HepG2 (cell line): Measurements from ENCODE around the gene TM9SF4. TPM values are rescaled to one million over a fixed set of nuclear protein-coding genes. Genes with fewer than 3 reads are reported as not detected.

Source experiments
- ATAC-seq: fragments of 200-7000 bp; cut with Tn5 transposase; 3 replicates; pipeline ENCODE4 v1.9.1; 2020; ENCODE audit warnings: mild to moderate bottlenecking, moderate library complexity
- BruUV-seq: library from RNA; stranded (reverse); fragments of 400-500 nt; replicated peaks from 2 replicates; lab custom pipeline; 2021; lab: Mats Ljungman, UMichigan
- CTCF ChIA-PET: fragments of 300-600 bp; formaldehyde crosslinking; extraction: SDS; loops from one replicate; lab custom pipeline; 2021; ENCODE audit warnings: low total read pairs, inconsistent platforms, low intra/inter-chr PET ratio; lab: Yijun Ruan, JAX
- POLR2A ChIA-PET: fragments of 350-600 bp; sonication (Branson Sonifier 250); formaldehyde crosslinking; loops from one replicate; lab custom pipeline; 2020; ENCODE audit warnings: antibody characterized with exemption, inconsistent platforms; lab: Yijun Ruan, JAX
- DNase-seq: peaks from one replicate; pipeline ENCODE4 v3.0.0-alpha.2; 2015; ENCODE audit warnings: low spot score
- FAIRE-seq: peaks from 3 replicates; lab custom pipeline; 2011; peaks lifted over from hg19 to GRCh38; lab: Jason Lieb, UNC
- H2AFZ ChIP-seq: one replicate; pipeline ENCODE4 v1.6.1; 2011; ENCODE audit warnings: low read length, inconsistent platforms
- H3K27ac ChIP-seq: fragments of 300-600 bp; 3 replicates; pipeline ENCODE4 v1.8.0; 2011; ENCODE audit warnings: mixed run types, mild to moderate bottlenecking, mixed read lengths, low read length, inconsistent platforms; ENCODE audit not compliant: insufficient read depth; ENCODE audit errors: extremely low read length
- H3K27me3 ChIP-seq, 2 experiments: fragments of 200-600 bp in 1 of 2; 2 replicates in 1 of 2; 3 replicates in 1 of 2; pipeline versions ENCODE4 v1.6.0 to v1.8.0; 2011; ENCODE audit warnings: low read length in 2 of 2, mild to moderate bottlenecking in 2 of 2, moderate library complexity in 2 of 2, inconsistent platforms in 1 of 2; ENCODE audit not compliant: insufficient read depth in 2 of 2, control insufficient read depth in 1 of 2
- H3K36me3 ChIP-seq, 2 experiments: fragments of 200-600 bp in 1 of 2; replicated peaks in 1 of 2; 2 replicates in 1 of 2; 3 replicates in 1 of 2; pipeline versions ENCODE4 v1.5.1 to v1.8.0; 2011; ENCODE audit warnings: low read length in 2 of 2, inconsistent platforms in 1 of 2; ENCODE audit not compliant: insufficient read depth in 2 of 2, control insufficient read depth in 1 of 2
- H3K4me1 ChIP-seq: 2 replicates; pipeline ENCODE4 v1.5.1; 2012; ENCODE audit warnings: low read length, inconsistent platforms; ENCODE audit not compliant: insufficient read depth
- H3K4me2 ChIP-seq: 2 replicates; pipeline ENCODE4 v1.6.0; 2011; ENCODE audit warnings: low read depth, low read length, inconsistent platforms
- H3K4me3 ChIP-seq, 3 experiments: fragments of 200-600 bp in 1 of 3; sonication (generic), shearing (Covaris generic) in 1 of 3; replicated peaks in 1 of 3; 2 replicates each; pipeline ENCODE4 v1.5.1; 2011 to 2016; ENCODE audit warnings: low read length in 3 of 3, inconsistent platforms in 2 of 3, low read depth in 2 of 3, mild to moderate bottlenecking in 2 of 3, control low read depth in 1 of 3, mixed read lengths in 1 of 3; ENCODE audit not compliant: insufficient read depth in 1 of 3
- H3K79me2 ChIP-seq: one replicate; pipeline ENCODE4 v1.6.1; 2011; ENCODE audit warnings: low read length, inconsistent platforms; ENCODE audit not compliant: insufficient read depth
- H3K9ac ChIP-seq: 2 replicates; pipeline ENCODE4 v1.6.0; 2011; ENCODE audit warnings: mild to moderate bottlenecking, low read depth, low read length, inconsistent platforms; ENCODE audit not compliant: insufficient read depth
- H3K9me3 ChIP-seq: 2 replicates; pipeline ENCODE4 v1.5.1; 2012; ENCODE audit warnings: mild to moderate bottlenecking, low read length
- H4K20me1 ChIP-seq: 2 replicates; pipeline ENCODE4 v1.6.0; 2011; ENCODE audit warnings: inconsistent platforms, mild to moderate bottlenecking, low read length, moderate library complexity; ENCODE audit not compliant: insufficient read depth
- ARID2 ChIP-seq: sonication (generic); formaldehyde crosslinking; IDR thresholded peaks from 2 replicates; pipeline ENCODE4 v1.8.1; 2022; ENCODE audit warnings: mild to moderate bottlenecking, missing genetic modification reagents, borderline replicate concordance
- CC2D1A ChIP-seq: sonication (generic); formaldehyde crosslinking; IDR thresholded peaks from 2 replicates; pipeline ENCODE4 v1.8.1; 2023; ENCODE audit warnings: mild to moderate bottlenecking, missing genetic modification reagents
- ELF1 ChIP-seq: sonication (generic); formaldehyde crosslinking; IDR thresholded peaks from 2 replicates; pipeline ENCODE4 v1.4.0; 2020; ENCODE audit warnings: missing genetic modification reagents
- FOXJ3 ChIP-seq: sonication (generic); formaldehyde crosslinking; IDR thresholded peaks from 2 replicates; pipeline ENCODE4 v1.4.0; 2020; ENCODE audit warnings: missing genetic modification reagents, mild to moderate bottlenecking, borderline replicate concordance
- JUN ChIP-seq: sonication (generic); formaldehyde crosslinking; IDR thresholded peaks from 2 replicates; pipeline ENCODE4 v1.4.0; 2020; ENCODE audit warnings: mild to moderate bottlenecking, missing genetic modification reagents
- KLF9 ChIP-seq: IDR thresholded peaks from 2 replicates; pipeline ENCODE4 v1.6.1; 2016; ENCODE audit warnings: low read depth
- NCOA5 ChIP-seq: sonication (generic); formaldehyde crosslinking; IDR thresholded peaks from 2 replicates; pipeline ENCODE4 v1.4.0; 2020; ENCODE audit warnings: missing genetic modification reagents
- PRMT3 ChIP-seq: sonication (generic); formaldehyde crosslinking; IDR thresholded peaks from 2 replicates; pipeline ENCODE4 v1.8.1; 2022; ENCODE audit warnings: low read depth, mild to moderate bottlenecking, moderate library complexity, missing genetic modification reagents, borderline replicate concordance
- RCOR2 ChIP-seq: IDR thresholded peaks from 2 replicates; pipeline ENCODE4 v1.6.1; 2016; ENCODE audit warnings: missing biosample characterization, missing genetic modification reagents
- SMC3 ChIP-seq: IDR thresholded peaks from 2 replicates; pipeline ENCODE4 v1.6.1; 2011; ENCODE audit warnings: low read length, improper control_type of control experiment
- SMYD3 ChIP-seq: sonication (generic); formaldehyde crosslinking; IDR thresholded peaks from 2 replicates; pipeline ENCODE4 v1.8.1; 2023; ENCODE audit warnings: mild to moderate bottlenecking, missing genetic modification reagents
- ZFP37 ChIP-seq: sonication (generic); formaldehyde crosslinking; IDR thresholded peaks from 2 replicates; pipeline ENCODE4 v1.4.0; 2020; ENCODE audit warnings: missing genetic modification reagents, borderline replicate concordance
- ZNF225 ChIP-seq: sonication (generic); formaldehyde crosslinking; IDR thresholded peaks from 2 replicates; pipeline ENCODE4 v1.4.0; 2020; ENCODE audit warnings: mild to moderate bottlenecking, missing genetic modification reagents
- ZNF24 ChIP-seq: fragments of 450-650 bp; IDR thresholded peaks from 2 replicates; pipeline ENCODE4 v1.6.1; 2017; ENCODE audit warnings: antibody characterized with exemption, mild to moderate bottlenecking
- ZNF563 ChIP-seq: sonication (generic); formaldehyde crosslinking; IDR thresholded peaks from 2 replicates; pipeline ENCODE4 v1.8.0; 2022; ENCODE audit warnings: mild to moderate bottlenecking, moderate library complexity, missing genetic modification reagents
- ZNF605 ChIP-seq: sonication (generic); formaldehyde crosslinking; IDR thresholded peaks from 2 replicates; pipeline ENCODE4 v1.8.0; 2022; ENCODE audit warnings: mild to moderate bottlenecking, missing genetic modification reagents
- ZNF629 ChIP-seq: sonication (generic); formaldehyde crosslinking; conservative IDR thresholded peaks from 2 replicates; pipeline ENCODE4 v1.5.0; 2020; ENCODE audit warnings: missing genetic modification reagents
- ZNF75D ChIP-seq: sonication (generic); formaldehyde crosslinking; IDR thresholded peaks from 2 replicates; pipeline ENCODE4 v1.8.1; 2023; ENCODE audit warnings: missing genetic modification reagents, mild to moderate bottlenecking, borderline replicate concordance
- ZSCAN25 ChIP-seq: sonication (generic); formaldehyde crosslinking; IDR thresholded peaks from 2 replicates; pipeline ENCODE4 v1.8.0; 2022; ENCODE audit warnings: mild to moderate bottlenecking, missing genetic modification reagents
- WGBS: methylation state at CpG from one replicate; pipeline ENCODE4 v1.1.6; 2017; ENCODE audit warnings: low lambda C conversion rate; 5-methylcytosine and 5-hydroxymethylcytosine counted together
- in situ Hi-C: cut with HindIII; loops from 2 replicates; pipeline ENCODE4 v1.10.0; 2017; ENCODE audit warnings: low pct_unique_long_range_greater_than_20kb; ENCODE audit not compliant: extremely low pct_ligation_motif_present
- intact Hi-C: fragments of 100-400 bp; cut with micrococcal nuclease; formaldehyde crosslinking; loops from one replicate; pipeline ENCODE4 v1.10.0; 2022; ENCODE audit not compliant: unreplicated experiment
- polyA plus RNA-seq, 8 experiments: library from polyadenylated mRNA; depleted of rRNA in 3 of 8; stranded (reverse) in 7 of 8; unstranded in 1 of 8; fragments of >200 nt; fragmentation: Illumina TruSeq in 4 of 8; extraction: Trizol in 4 of 8; gene quantifications; 2 replicates each; pipeline versions ENCODE4 v1.2.1 to v1.2.3, GENCODE V29; 2011 to 2016; ENCODE audit warnings: low read depth in 4 of 8, missing spikeins in 1 of 8, mixed read lengths in 1 of 8; ENCODE audit not compliant: insufficient read depth in 1 of 8
- total RNA-seq, 5 experiments: library from RNA; depleted of rRNA; stranded (reverse); fragments of >200 nt; fragmentation: Illumina TruSeq; extraction: Trizol; gene quantifications; 2 replicates each; pipeline ENCODE4 v1.2.3, GENCODE V29; 2016; ENCODE audit warnings: low read depth in 1 of 5
- TF ChIP-seq, protein P1 (sequence below): IDR thresholded peaks from 2 replicates; pipeline ENCODE4 v1.6.1; 2016
- TF ChIP-seq, protein P2 (sequence below): sonication (generic); formaldehyde crosslinking; IDR thresholded peaks from 2 replicates; pipeline ENCODE4 v1.5.1; 2020; ENCODE audit warnings: missing genetic modification reagents, mild to moderate bottlenecking, borderline replicate concordance
- TF ChIP-seq, protein P3 (sequence below): sonication (generic); formaldehyde crosslinking; conservative IDR thresholded peaks from 2 replicates; pipeline ENCODE4 v1.4.0; 2020; ENCODE audit warnings: missing genetic modification reagents
- TF ChIP-seq, protein P4 (sequence below): sonication (generic); formaldehyde crosslinking; conservative IDR thresholded peaks from 2 replicates; pipeline ENCODE4 v1.8.0; 2022; ENCODE audit warnings: mild to moderate bottlenecking, moderate library complexity, missing genetic modification reagents

Gene TM9SF4
- total and polyA plus RNA-seq, 2 of the 13 experiments (the other 11 are each of a cell fraction or from before 2014, with no cell fraction given) = 53.5 to 171 TPM

DNA sequence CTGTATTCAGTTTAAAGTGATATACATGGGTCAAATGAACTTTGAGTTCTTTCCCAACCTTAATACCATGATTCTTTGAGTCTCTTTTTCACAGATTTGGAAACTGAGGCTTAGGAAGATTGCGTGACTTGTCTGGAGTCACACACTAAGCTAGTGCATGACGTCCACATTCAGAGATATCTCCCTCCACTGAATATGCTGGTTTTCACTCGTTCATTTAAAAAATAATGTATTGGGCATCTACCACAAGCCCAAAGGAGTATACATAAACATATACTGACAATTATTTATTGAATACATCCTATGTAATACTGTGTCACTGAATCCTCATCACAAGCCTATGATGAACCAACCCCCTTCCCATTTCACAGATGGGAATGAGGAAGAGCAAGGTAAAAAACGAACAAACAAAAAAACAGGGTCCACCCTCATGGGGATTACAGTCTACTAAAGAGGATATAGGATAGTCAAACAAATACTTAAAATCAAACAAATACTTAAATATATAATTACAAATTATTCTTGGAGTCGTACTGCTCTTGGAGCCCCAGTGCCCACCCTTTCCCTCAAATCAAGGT lies 611 bp upstream of the TM9SF4 start:
- BruUV-seq = no TSS peak
- ATAC-seq (no peak), FAIRE-seq (no peak), DNase-seq (no peak)
- POLR2A ChIA-PET = interaction anchor here (0.9 to 1.9 kb wide), 6 partner anchors 9 to 229 kb away, joined by 4 to 7 read pairs (median 6); partner anchors contain the start of gene PDRG1
- 54% methylated on average over 5 of the region's 5 CpGs for WGBS
- H3K4me2 ChIP-seq = peak overlapping the region; percentile 84
- no peaks in the 10 kb centered on the region for H3K9me3 ChIP-seq
- peaks cover 43% of the 10 kb centered on the region for H3K79me2 ChIP-seq
- H3K9ac ChIP-seq = peak overlapping the region; percentile 99; the same call in 1 of the 2 replicates
- H4K20me1 ChIP-seq = peaks cover 17% of the 10 kb centered on the region
- peaks cover 0 to 30% of the 10 kb centered on the region in 2 experiments; a peak in 4 of 5 replicates for H3K27me3 ChIP-seq
- peak overlapping the region in 2 of 3 experiments; percentile 84 to 95; a peak in 3 of 6 replicates for H3K4me3 ChIP-seq
- intact Hi-C loops = no loop called here
- CTCF ChIA-PET = no interaction called here
- no peaks in the 10 kb centered on the region; a peak in 1 of 5 replicates for H3K36me3 ChIP-seq
- peaks cover 40% of the 10 kb centered on the region for H3K4me1 ChIP-seq
- peak overlapping the region; percentile 98 for H3K27ac ChIP-seq
- H2AFZ ChIP-seq = peak overlapping the region; percentile 100
- in situ Hi-C loops = no loop called here
- 0 out of 2 replicates have a peak, but pooled peaks have one; percentile 59 for TF ChIP-seq CC2D1A (CRISPR knock-in tag)
- TF ChIP-seq ZNF75D (CRISPR knock-in tag) = no peak
- no peak for TF ChIP-seq ELF1 (CRISPR knock-in tag)
- TF ChIP-seq ZNF605 (CRISPR knock-in tag) = no peak
- TF ChIP-seq RCOR2 (CRISPR knock-in tag) = peak; percentile 87
- TF ChIP-seq, protein P1, sequence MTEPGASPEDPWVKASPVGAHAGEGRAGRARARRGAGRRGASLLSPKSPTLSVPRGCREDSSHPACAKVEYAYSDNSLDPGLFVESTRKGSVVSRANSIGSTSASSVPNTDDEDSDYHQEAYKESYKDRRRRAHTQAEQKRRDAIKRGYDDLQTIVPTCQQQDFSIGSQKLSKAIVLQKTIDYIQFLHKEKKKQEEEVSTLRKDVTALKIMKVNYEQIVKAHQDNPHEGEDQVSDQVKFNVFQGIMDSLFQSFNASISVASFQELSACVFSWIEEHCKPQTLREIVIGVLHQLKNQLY (CRISPR knock-in tag) = 0 out of 2 replicates have a peak, but pooled peaks have one; percentile 4
- peak; percentile 20; the same call in 1 of the 2 replicates for TF ChIP-seq SMYD3
- TF ChIP-seq ARID2 (CRISPR knock-in tag) = peak; percentile 63; the same call in 1 of the 2 replicates
- no peak for TF ChIP-seq ZFP37 (CRISPR knock-in tag)
- no peak for TF ChIP-seq KLF9 (CRISPR knock-in tag)
- no peak for TF ChIP-seq FOXJ3 (CRISPR knock-in tag)
- TF ChIP-seq, protein P2, sequence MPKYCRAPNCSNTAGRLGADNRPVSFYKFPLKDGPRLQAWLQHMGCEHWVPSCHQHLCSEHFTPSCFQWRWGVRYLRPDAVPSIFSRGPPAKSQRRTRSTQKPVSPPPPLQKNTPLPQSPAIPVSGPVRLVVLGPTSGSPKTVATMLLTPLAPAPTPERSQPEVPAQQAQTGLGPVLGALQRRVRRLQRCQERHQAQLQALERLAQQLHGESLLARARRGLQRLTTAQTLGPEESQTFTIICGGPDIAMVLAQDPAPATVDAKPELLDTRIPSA = no peak
- TF ChIP-seq ZSCAN25 (CRISPR knock-in tag) = no peak
- 0 out of 2 replicates have a peak, but pooled peaks have one; percentile 12 for TF ChIP-seq PRMT3 (CRISPR knock-in tag)
- no peak for TF ChIP-seq JUN (CRISPR knock-in tag)
- TF ChIP-seq ZNF629 (CRISPR knock-in tag) = peak; percentile 82
- no peak for TF ChIP-seq ZNF24
- TF ChIP-seq ZNF225 = no peak
- TF ChIP-seq, protein P3, sequence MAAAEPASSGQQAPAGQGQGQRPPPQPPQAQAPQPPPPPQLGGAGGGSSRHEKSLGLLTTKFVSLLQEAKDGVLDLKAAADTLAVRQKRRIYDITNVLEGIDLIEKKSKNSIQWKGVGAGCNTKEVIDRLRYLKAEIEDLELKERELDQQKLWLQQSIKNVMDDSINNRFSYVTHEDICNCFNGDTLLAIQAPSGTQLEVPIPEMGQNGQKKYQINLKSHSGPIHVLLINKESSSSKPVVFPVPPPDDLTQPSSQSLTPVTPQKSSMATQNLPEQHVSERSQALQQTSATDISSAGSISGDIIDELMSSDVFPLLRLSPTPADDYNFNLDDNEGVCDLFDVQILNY (CRISPR knock-in tag) = no peak
- no peak for TF ChIP-seq NCOA5 (CRISPR knock-in tag)
- TF ChIP-seq, protein P4, sequence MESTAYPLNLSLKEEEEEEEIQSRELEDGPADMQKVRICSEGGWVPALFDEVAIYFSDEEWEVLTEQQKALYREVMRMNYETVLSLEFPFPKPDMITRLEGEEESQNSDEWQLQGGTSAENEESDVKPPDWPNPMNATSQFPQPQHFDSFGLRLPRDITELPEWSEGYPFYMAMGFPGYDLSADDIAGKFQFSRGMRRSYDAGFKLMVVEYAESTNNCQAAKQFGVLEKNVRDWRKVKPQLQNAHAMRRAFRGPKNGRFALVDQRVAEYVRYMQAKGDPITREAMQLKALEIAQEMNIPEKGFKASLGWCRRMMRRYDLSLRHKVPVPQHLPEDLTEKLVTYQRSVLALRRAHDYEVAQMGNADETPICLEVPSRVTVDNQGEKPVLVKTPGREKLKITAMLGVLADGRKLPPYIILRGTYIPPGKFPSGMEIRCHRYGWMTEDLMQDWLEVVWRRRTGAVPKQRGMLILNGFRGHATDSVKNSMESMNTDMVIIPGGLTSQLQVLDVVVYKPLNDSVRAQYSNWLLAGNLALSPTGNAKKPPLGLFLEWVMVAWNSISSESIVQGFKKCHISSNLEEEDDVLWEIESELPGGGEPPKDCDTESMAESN = no peak
- no peak for TF ChIP-seq ZNF563
- TF ChIP-seq SMC3 = no peak
